GM21515 (cell line): ENCODE measurements around the gene ANKRD39.

Experiments used
- ATAC-seq: cut with Tn5 transposase; IDR thresholded peaks from one replicate; pipeline ENCODE4 v1.9.1; 2021; ENCODE audit not compliant: unreplicated experiment

The ANKRD39 gene

DNA sequence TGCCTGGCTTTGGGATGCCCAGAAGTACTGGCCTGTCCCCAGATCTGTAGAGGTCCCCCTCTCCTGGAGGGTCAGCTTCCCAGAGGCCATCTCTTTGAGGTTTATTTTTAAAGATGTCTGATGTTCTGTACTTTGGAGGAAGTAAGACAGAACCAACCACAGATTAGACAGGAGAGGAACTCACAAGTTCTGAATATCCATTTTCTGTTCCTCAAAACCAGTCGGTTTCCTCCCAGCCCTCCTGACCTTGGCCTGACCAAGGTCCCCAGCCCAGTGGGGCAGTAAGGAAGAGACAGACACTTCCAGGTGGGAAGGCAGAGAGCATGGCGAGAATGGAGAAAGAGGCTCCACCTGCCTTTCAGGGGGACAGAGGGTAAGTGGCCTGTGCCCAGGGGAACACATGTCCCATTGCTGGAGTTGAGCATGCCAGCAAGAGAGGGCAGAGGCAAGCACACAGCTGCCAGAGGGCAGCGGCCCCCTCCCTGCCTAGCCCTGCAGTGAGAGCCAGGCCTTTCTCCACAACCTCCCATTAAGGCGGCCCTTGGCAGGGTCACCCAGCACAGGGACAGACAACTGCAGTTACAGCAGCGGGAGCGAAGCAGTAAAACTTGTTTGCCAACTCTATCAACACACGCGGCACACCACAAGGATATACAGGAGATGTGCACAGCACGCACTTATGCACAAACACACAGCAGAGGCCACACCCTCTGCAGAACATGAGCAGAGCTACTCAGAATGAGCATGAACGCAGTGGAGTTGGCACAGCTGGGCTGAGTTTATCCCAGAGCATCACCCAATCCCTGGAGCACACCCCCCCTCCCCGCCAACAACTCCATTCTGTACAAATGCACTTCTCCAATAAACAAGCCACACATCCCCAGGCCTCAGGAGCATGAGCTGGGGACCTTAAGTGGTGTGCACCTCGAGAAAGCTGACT is 30.5 kb upstream of the ANKRD39 start:
- ATAC-seq: no peak

DNA sequence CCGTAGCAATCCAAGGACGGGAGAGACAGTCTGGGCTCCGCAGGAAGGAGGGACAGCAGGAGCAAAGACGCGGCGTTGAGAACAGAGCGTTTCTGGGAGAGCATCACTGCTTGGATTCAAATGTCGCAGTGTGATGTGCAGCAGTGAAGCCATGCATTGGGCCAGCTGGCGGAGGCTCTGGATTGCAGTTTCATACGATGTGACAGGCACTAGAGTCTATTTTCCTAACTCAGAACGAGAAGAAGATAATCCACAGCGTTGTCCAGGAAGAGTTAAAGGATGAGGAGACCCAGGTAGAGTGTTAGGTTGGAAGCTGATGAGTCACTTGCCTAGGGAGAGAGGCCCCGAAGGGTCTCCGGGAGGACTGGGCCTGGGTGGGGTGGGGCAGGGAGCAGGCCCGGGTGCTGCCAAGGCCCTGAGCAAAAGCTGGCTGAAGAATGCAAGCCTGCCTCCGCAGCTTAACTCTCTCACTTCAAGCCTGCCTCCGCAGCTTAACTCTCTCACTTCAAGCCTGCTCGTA is 29.7 kb upstream of the ANKRD39 start:
- no peak for ATAC-seq

DNA sequence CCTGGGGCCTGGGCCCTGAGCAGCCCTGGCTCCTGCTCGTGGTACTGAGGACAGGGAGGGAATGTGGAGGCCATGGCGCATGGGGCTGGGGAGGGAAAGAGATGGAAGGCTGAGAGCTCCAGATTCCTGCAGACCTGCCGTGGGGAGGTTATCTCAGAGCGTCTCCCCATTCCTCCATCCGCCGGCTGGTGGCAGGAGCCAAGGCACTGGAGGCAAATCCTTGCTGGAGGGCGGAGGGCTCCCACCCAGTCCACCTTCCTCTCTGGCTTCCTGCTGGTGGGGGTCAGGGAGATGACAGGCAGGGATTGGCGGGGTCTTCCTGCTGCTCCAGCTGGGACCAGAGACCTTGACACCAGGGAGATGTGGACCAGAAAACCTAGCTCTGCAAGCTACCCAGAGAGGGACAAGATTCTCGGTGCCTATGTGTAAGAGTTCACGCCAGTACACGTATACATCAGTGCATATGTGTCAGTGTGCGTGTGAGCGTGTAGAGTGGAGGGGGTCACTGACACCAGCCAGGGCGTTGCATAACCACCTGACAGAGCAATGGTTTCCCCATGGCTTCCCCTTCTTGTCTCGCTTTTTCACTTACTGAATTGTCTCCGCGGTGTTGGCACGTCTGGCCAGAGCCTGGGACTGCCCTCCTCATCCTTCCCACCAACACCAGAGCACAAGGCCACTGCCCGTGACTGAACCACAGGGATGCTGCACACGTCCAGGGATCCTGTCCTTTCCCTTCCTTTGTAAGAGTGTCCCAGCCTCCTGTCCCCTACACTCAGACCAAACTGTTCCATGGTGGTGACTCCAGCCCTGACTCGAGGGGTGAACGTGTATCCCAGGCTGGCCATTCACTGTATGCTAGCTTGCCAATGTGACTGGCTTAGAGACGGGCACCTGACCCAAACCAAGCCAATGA is 27.9 kb upstream of the ANKRD39 start:
- no peak for ATAC-seq

DNA sequence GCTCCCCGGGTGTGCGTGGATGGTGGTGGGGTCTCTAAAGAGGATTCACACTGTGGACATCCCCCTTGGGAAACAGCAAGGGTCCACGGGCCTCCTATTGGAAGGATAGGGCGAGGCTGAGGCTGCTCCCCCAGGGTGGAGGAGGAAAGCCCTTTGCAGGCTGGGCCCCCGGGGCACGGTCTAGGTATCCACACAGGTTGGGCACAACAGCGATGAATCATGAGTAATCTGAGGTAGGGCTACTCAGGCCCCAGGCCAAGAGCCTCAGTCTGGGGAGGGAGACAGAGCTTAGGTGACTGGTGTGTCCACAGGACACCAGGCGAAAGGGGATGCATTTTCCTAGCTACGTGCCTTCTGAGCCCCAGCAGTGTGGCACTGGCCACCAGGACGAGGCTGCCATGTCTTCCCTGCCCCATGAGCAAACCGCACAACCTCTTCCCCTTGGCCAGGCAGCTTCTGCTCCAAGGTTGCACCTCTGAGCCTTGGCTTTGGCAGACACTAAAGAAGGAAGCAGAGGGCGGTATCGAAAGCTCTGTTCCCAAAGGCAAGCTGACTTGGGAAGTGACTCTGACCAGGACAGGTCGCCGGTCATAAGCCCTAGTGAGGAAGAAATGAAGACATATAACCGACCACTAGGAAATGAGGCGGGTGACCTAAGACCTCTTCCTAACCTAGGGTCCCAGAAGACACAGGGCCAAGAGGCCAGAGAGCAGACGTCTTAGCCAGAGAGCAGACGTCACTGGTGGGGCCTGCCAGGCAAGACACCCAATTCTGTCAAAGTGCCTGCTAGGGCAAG is 26.7 kb upstream of the ANKRD39 start:
- no peak for ATAC-seq

DNA sequence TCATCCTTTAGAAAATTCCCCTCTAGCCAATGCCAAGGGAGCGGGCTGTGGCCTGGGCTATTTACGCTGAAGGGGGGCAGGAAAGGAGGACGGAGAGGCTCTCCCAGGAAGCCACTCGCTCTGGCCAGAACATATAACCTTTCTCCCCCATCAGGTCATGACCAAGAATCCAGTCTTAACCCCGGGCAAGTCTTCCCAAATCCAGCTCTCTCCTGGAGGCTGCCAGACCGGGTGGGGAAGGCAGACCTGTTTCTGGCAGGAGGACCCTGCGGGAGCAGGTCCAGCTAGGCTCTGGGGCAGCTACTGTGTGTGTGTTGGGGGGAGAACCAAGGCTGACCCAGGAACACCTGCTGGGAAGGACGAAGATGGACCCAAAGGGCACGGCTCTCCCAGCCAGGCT is 25.5 kb upstream of the ANKRD39 start:
- no peak for ATAC-seq

DNA sequence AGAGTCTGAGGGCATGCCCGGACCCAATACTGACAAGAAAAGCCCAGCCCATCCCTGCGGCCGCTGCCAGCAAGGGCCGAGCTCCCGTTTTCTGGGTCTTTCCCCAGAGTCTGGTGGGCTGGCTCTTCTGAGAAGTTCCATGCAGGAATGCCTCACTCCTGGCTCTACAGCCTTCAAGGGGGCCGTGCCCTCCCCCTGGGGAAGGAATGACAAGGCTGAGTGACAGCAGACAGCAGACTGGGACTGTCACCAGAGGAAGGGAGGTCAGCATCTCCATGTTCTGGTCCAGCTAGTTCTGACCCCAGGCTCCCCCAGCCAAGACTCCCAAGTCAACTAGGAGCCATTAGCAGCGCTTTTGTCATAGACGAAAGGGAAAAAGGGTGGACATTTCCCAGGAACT is 25.1 kb upstream of the ANKRD39 start:
- ATAC-seq: no peak

DNA sequence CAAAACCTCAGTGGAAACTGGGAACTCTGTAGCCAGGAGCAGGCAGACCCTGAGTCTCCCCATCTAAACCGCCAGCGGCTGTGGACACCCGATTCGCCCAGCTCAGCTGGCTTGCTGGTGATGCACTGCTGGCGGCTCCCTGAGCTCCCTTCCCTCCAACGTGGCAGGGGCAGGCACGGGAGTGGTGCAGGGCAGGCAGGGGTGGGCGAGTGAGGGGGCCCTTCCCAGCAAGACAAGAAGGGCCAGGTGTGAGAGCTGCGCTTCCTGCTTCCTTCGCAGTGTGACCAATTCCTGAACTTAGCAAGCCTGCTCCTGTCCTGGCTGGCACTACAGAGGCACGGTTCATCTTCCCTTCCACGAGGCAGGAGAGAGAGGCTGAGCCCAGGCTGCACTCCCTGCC is 24.4 kb upstream of the ANKRD39 start:
- ATAC-seq: no peak

DNA sequence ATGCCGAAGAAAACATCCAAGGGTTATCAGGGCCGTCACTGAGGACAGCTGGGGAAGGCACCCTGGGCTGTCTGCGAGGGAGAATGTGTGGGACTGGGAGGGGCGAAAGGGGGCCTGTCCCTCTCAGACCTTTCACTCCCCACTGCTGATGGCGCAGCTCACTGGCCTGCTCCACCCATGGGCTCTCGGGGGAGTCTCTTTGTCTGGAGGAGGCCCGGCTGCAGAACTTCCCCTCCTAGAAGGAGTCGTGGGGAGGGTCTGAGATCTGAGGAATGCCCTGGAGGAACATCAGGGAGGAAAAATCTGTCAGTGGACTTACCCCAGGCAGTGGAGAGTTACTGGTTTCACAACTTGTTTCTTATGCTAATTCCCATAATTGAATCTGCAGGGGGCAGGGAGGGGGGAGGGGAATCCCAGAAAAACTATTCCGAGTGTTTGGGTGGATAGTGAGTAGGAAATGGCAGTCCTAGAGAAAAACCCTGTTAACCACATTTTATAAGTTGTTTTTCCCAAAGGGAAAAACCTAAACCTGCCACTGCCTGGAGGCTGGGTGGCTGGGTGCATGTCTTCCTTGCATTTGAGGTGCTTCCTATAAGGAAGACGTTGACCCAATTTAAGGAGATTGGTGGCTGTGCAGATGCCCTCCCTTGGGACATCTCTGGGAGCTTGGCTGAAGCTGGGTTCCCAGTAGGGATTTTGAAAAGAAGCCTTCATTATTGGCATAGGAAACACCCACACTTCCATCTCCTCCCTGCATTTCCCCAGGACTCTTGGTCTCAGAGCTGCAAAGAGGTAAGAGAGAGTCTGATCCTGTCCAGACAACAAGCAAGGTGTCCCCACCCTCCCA is 23.8 kb upstream of the ANKRD39 start:
- ATAC-seq: no peak

DNA sequence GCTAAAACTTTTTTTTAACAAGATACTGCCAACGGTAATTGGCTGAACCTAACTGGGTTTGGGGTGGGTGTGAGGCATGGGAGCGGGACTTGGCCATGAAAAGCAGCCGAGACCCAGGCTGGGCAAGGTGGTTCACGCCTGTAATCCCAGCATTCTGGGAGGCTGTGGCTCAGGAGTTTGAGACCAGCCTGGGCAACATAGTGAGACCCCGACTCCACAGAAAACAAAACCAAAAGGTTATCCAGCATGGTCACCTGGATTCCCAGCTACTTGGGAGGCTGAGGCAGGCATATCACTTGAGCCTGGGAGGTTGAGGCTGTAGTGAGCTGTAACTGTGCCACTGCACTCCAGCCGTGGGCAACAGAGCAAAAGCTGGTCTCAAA is 23.1 kb upstream of the ANKRD39 start:
- ATAC-seq: no peak

DNA sequence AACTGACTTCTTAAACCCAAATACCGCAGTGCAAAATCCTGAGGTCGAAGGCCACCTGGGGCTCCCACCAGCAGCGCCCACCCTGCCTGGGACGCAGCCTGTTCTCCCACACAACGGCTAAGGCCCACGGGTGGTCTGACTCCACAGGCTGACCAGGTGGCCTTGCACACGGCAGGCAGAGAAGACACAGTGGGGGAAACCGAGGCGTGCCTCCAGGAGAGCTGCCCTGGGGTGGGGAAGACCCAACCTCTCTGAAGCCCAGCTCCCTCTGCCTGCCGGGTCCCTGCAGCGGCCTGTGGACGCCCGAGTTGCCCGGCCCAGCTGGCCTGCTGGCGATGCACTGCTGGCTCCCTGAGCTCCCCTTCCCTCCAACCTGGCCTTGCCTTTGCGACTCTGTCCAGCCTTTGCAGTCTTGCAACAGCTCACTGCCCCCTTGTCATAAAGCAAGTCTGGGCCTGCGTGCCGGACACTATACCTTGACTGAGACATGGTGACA is 21.8 kb upstream of the ANKRD39 start:
- no peak for ATAC-seq

DNA sequence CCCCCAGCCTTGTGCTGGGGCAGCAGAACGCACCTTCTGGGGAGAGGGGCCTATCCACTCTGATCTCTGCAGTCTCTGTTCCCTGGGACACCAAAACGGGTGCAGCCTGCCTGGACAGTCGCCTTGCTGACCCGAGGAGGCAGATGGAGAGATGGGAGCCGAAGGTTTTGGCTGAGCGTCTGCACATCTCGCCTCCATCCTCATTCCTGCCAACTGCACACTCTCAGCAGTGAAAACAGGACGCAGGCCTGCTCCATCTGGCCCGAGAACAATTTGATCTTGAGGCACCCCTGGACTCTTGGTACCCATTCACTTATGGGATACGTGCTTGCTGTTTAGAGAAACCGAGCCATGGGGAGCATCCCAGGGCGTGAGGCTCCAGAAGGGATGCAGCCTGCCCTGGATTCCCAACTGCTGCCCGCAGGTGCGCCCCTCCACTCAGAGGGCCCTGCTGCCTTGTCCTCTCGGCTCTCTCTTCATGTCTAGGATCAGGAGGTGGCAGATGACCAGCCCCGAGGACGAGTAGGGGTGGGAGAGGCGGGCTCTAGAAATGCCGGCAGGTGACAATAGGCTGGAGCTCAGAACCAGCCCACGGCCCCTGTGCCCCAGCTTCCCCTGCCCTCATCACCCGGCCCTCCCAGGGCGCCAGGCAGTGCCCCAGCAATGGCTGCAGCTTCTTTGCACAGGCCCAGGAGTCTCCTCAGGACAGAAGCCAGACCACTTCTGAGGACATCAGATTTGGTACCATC is 21.2 kb upstream of the ANKRD39 start:
- ATAC-seq: no peak

DNA sequence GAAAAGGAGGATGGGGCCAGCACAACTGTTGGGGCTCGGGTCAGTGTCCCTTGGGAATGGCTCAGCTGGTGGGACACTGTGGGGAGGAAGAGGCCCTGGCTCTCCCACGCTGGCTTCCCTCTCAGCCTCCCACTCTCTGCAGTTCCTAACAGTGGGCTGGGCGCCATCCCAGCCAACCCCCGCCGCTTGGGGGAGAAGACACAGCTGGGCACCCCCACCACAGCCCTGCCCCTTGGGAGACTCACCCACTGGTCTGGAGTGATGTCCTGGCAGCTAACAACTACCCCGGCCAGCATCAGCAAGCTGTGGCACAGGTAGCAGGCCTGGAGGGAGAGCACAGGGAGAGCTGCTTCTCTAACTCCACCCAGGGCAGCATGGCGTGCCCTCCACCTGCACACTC is 20.4 kb upstream of the ANKRD39 start:
- no peak for ATAC-seq

DNA sequence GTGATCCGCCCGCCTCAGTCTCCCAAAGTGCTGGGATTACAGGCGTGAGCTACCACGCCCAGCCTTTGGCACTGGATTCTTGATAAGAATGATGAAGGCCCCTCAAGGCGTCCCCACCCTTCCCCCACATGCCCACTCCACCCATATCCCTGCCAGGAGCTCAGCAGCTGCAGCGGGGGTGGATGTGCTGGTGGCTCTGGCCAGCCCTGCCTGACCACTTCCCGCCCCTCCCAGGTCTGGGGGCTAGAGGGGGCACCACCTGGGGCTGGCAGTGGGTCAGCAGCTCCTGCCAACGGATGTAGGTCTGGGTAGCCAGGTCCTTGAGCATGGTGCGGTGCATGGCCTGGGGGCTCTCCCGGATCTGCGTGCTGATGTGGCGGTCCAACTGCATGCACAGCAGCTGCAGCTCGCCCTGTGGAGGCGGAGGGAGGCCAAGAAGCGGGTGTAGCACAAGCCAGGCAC is 19.8 kb upstream of the ANKRD39 start:
- no peak for ATAC-seq

DNA sequence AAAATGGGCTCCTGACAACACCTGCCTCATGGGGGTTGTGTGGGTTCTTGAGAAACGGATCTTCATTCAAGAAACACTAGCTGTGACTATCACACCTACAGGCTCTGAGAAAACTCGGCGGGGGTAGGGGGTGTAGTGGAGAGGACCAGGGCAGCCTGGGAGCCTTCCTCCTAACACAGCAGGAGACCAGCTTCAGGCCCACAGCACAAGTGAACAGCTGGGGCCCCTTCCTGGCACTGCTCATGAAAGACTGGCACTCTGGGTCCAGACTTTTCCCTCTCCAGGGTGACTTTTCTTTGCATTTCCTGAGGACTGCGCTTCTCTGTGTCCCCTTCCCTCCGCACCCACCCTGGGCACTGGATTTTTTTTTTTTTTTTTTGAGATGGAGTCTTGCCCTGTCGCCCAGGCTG is 19.2 kb upstream of the ANKRD39 start:
- ATAC-seq: no peak

DNA sequence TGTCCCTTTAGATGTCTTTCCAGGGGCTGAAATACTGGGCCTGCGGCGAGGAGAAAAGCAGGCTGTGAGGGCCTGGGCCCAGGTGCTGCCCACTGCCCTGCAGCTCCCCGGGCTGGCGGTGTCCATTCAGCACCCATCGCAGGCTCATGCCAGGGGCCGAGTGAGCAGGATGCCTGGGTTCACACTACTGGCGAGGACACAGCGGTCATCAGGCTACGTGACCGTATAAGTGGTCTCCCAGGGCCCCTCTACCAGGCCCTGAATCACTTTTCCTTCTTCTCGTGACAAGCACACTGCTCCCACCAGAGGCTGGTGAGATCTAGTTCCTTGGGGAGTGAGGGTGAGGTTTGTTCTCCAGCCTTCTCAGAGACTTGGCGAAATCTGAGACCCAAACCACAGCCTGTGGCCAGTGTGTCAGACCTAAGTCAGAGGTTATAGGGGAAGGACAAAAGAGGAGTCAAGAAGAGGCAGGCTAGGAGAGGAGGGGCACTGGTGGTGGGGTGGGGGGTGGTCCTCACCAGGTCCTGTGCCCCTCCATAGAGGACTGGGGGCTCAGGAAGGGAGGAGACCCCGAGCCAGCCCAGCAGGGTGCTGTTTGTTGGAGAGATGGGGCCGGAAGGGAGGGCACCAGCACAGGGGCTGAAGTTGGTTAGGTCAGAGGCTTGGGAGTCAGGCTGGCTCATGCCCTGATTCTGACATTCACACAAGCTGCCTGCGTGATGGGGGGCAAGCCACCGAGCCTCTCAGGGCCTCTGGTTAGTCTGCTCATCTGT is 18.6 kb upstream of the ANKRD39 start:
- ATAC-seq: no peak

DNA sequence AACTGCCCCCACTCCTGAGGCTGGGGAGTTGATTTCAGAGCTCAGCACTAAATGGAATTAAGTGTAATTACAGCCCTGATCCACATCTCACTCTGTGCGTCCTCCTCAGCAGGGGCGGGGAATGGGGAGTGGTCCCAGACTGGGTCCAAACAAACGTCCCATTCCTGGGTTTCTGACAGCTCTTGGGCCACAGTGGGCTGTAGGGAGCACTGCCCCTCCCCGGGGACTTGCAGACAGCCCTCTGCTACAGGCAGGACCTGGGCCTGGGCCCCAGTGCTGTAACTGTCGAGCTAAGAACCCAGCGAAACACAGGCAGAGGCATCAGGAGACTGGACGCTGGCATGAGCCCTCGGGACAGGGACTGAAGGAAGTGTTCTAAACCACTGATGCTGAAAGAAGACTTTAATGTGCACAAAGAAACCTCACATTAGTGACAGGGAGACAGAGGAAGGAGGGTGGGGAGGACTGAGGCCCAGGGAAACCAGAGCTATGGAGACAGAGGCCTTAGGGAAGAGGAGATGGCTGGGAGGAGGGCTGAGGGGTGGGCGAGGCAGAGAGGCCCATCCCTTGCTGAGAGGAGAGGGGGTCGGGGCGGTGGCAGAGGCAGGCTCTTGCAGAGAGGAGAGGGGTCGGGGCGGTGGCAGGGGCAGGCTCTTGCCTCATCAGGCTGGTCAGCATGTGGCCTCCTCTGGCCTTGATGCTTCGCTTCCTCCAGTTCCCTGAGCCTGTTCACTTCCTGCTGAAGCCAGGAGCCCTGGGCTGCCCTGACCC is 17.9 kb upstream of the ANKRD39 start:
- ATAC-seq: no peak

DNA sequence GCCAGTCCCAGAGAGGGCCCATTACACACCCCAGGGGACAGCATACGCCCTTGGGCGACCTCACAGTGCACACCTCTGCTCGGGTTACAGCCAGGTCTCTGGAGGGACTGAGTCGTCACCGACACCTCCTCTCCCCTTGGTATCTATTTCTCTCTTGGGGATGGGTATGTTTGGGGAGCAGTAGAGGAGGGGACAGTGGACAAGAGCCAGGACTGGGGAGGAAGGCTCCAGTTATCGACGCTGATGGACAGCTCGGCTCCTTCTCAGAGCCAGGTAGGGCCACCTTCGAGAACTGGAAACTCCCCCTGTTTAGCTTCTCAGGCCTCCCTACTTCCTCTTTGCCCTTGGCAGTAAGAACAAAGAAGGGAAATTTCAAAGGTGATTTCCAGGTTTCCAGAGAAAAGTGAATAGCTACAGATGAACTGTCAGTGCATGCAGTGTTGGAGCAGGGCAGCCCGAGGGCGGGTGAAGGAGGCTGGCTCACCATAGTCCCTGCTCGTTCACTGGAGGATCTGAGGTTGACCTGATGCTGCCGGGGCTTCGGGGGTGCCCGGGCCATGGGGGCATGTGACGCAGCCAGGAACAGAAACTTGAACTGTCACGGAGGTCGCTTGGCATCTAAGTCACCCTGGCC is 16.5 kb upstream of the ANKRD39 start:
- ATAC-seq: no peak
